NCI-H748 (cell line): ENCODE measurements around the gene C3orf22.
"Not testable (repeated sequence)": the region's sequence is repeated elsewhere in the genome, so short reads cannot be mapped to it uniquely, and the experiment has no call there.

Experiments used
- DNase-seq: peaks from one replicate; lab custom pipeline; 2025; ENCODE audit not compliant: unreplicated experiment; lab: John Stamatoyannopoulos, UW

The C3orf22 gene

GRCh38 chr3:126558336-126559071 is at the start of gene C3orf22:
C3orf22 (minus strand) TSS chr3:126558932; CDS start chr3:126553390, 5,542 bp downstream.
- DNase-seq = no peak

- no peak for DNase-seq
Measured at GRCh38 chr3:126607214-126607908, 48.6 kb upstream of the C3orf22 start.

- DNase-seq = no peak
Measured at GRCh38 chr3:126606001-126606400, 47.3 kb upstream of the C3orf22 start.

GRCh38 chr3:126604691-126605090 is 46.0 kb upstream of the C3orf22 start:
- no peak for DNase-seq

- no peak for DNase-seq
Measured at GRCh38 chr3:126599101-126599500, 40.4 kb upstream of the C3orf22 start.

GRCh38 chr3:126595479-126595878 is 36.7 kb upstream of the C3orf22 start:
- not testable (repeated sequence) for DNase-seq

- DNase-seq = peak; percentile 26
Measured at GRCh38 chr3:126591515-126591914, 32.8 kb upstream of the C3orf22 start.

GRCh38 chr3:126582311-126582710 is 23.6 kb upstream of the C3orf22 start:
- no peak for DNase-seq

- no peak for DNase-seq
Measured at GRCh38 chr3:126581569-126581968, 22.8 kb upstream of the C3orf22 start.

- DNase-seq = no peak
Measured at GRCh38 chr3:126580746-126581145, 22.0 kb upstream of the C3orf22 start.

GRCh38 chr3:126578702-126579101 is 20.0 kb upstream of the C3orf22 start:
- no peak for DNase-seq

- no peak for DNase-seq
Measured at GRCh38 chr3:126577261-126577660, 18.5 kb upstream of the C3orf22 start.

GRCh38 chr3:126573492-126574117 is 14.9 kb upstream of the C3orf22 start:
- peak; percentile 54 for DNase-seq

GRCh38 chr3:126571078-126571477 is 12.3 kb upstream of the C3orf22 start:
- DNase-seq = no peak

- no peak for DNase-seq
Measured at GRCh38 chr3:126570103-126570541, 11.4 kb upstream of the C3orf22 start.

GRCh38 chr3:126569390-126569975 is 10.8 kb upstream of the C3orf22 start:
- DNase-seq = no peak

GRCh38 chr3:126568776-126569342 is 10.1 kb upstream of the C3orf22 start:
- DNase-seq = no peak

- DNase-seq = no peak
Measured at GRCh38 chr3:126567696-126568438, 9.1 kb upstream of the C3orf22 start.

- no peak for DNase-seq
Measured at GRCh38 chr3:126562737-126563276, 4.1 kb upstream of the C3orf22 start.

- no peak for DNase-seq
Measured at GRCh38 chr3:126557761-126558160, 971 bp downstream of the C3orf22 start.
